Measurements from ENCODE around the gene CXorf66. TPM values are rescaled to one million over a fixed set of nuclear protein-coding genes. Genes with fewer than 3 reads are reported as not detected.
"Not testable (repeated sequence)": the region's sequence is repeated elsewhere in the genome, so short reads cannot be mapped to it uniquely, and the experiment has no call there.

CXorf66 gene
- total and polyA plus RNA-seq, 4 donors = 0.08 to 0.28 TPM; not detected in 2

DNA sequence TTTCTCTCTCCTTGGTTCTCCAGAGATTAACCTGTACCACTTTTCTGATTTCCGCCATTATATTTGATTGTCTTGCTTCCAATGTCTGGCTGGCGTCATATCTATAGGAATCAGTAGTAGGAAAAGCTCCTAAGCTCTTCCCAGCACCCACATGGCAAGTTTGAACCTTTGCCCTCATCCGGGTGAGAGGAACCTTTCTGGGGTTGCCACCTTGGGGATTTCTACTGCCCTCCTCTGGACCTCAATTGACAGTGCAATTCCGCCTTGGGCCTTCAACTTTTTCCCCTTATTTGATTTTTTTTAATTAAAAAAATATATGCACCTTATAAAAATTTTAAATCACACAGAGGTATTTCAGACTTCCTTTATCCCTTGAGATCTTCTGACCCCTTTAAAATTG, 2.0 kb upstream of the CXorf66 start (continued):
- no peak for TF ChIP-seq REST (IDR thresholded peaks at IDR 0.05)
- TF ChIP-seq SP1 (IDR thresholded peaks at IDR 0.05) = no peak
- TF ChIP-seq, protein P1, sequence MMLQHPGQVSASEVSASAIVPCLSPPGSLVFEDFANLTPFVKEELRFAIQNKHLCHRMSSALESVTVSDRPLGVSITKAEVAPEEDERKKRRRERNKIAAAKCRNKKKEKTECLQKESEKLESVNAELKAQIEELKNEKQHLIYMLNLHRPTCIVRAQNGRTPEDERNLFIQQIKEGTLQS (IDR thresholded peaks at IDR 0.05) = no peak
- TF ChIP-seq HNF4A (conservative IDR thresholded peaks at IDR 0.05) = peak; percentile 42 to 65
- no peak for TF ChIP-seq FOXA1 (IDR thresholded peaks at IDR 0.05)
- no peak for TF ChIP-seq YY1 (IDR thresholded peaks at IDR 0.05)

GRCh38 chrX:139966159-139966558, 838 bp upstream of the CXorf66 start:
- peak; percentile 42 for TF ChIP-seq YY1 (IDR thresholded peaks at IDR 0.05)
- WGBS = 28% methylated on average over 3 of the region's 3 CpGs
- not testable (repeated sequence) for DNase-seq (ENCODE audit: low spot score); H3K4me3 ChIP-seq (ENCODE audit: low read depth in 1 of 3, low read length in 3 of 3); H3K9ac ChIP-seq (ENCODE audit: low read depth in 1 of 2, low read length in 2 of 2); H3K27ac ChIP-seq (ENCODE audit: low read depth in 1 of 2, low read length in 2 of 2); H3K36me3 ChIP-seq (ENCODE audit: control insufficient read depth in 4 of 4, insufficient read depth in 3 of 4, low read depth in 1 of 4, low read length in 3 of 4); H3K27me3 ChIP-seq (ENCODE audit: control insufficient read depth in 4 of 4, insufficient read depth in 4 of 4, low read length in 3 of 4); H3K9me3 ChIP-seq (ENCODE audit: control insufficient read depth in 4 of 4, low read length in 3 of 4); H3K4me1 ChIP-seq (ENCODE audit: control insufficient read depth in 4 of 4, insufficient read depth in 4 of 4, low read length in 3 of 4)

DNA sequence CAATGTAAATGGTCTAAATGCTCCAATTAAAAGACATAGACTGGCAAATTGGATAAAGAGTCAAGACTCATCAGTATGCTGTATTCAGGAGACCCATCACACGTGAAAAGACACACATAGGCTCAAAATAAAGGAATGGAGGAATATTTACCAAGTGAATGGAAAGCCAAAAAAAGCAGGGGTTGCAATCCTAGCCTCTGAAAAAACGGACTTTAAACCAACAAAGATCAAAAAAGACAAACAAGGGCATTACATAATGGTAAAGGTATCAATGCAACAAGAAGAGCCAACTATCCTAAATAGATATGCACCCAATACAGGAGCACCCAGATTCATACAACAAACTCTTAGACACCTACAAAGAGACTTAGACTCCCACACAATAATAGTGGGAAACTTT, 4.2 kb downstream of the CXorf66 start:
- not testable (repeated sequence) for H3K27ac ChIP-seq (ENCODE audit: low read depth in 1 of 2, low read length in 2 of 2); H3K36me3 ChIP-seq (ENCODE audit: control insufficient read depth in 4 of 4, insufficient read depth in 3 of 4, low read depth in 1 of 4, low read length in 3 of 4); H3K4me1 ChIP-seq (ENCODE audit: control insufficient read depth in 4 of 4, insufficient read depth in 4 of 4, low read length in 3 of 4); H3K27me3 ChIP-seq (ENCODE audit: control insufficient read depth in 4 of 4, insufficient read depth in 4 of 4, low read length in 3 of 4); DNase-seq (ENCODE audit: low spot score); H3K9me3 ChIP-seq (ENCODE audit: control insufficient read depth in 4 of 4, low read length in 3 of 4); H3K9ac ChIP-seq (ENCODE audit: low read depth in 1 of 2, low read length in 2 of 2); H3K4me3 ChIP-seq (ENCODE audit: low read depth in 1 of 3, low read length in 3 of 3)
- TF ChIP-seq RXRA (IDR thresholded peaks at IDR 0.05) (peak in 1 of 2 donors; percentile 45), SP1 (IDR thresholded peaks at IDR 0.05) (peak; percentile 29), RAD21 (IDR thresholded peaks at IDR 0.05) (peak in 1 of 2 donors; percentile 7), HNF4G (IDR thresholded peaks at IDR 0.05) (peak; percentile 39), HNF4A (conservative IDR thresholded peaks at IDR 0.05) (peak; percentile 71 to 76), YY1 (IDR thresholded peaks at IDR 0.05) (peak; percentile 45)
- WGBS = 20% methylated on average over 2 of the region's 2 CpGs

- Histone ChIP-seq H3K4me1 (ENCODE audit: control insufficient read depth in 4 of 4, insufficient read depth in 4 of 4, low read length in 3 of 4) (peaks cover 0 to 1% (median under 1%) of the 10 kb centered on the region in 4 donors), H3K9ac (ENCODE audit: low read depth in 1 of 2, low read length in 2 of 2) (no peak overlapping the region), H3K9me3 (ENCODE audit: control insufficient read depth in 4 of 4, low read length in 3 of 4) (no peaks in the 10 kb centered on the region), H3K36me3 (ENCODE audit: control insufficient read depth in 4 of 4, insufficient read depth in 3 of 4, low read depth in 1 of 4, low read length in 3 of 4) (no peaks in the 10 kb centered on the region), H3K27me3 (ENCODE audit: control insufficient read depth in 4 of 4, insufficient read depth in 4 of 4, low read length in 3 of 4) (no peaks in the 10 kb centered on the region), H3K4me3 (ENCODE audit: low read depth in 1 of 3, low read length in 3 of 3) (no peak overlapping the region), H3K27ac (ENCODE audit: low read depth in 1 of 2, low read length in 2 of 2) (no peak overlapping the region)
- WGBS = 77% methylated on average over 3 of the region's 3 CpGs
- no peak for DNase-seq (ENCODE audit: low spot score)
- TF ChIP-seq, protein P1 (IDR thresholded peaks at IDR 0.05) = no peak
- TF ChIP-seq NR2F2 (IDR thresholded peaks at IDR 0.05) = no peak
- no peak for TF ChIP-seq FOXA2 (IDR thresholded peaks at IDR 0.05)
- no peak for TF ChIP-seq HNF4A (conservative IDR thresholded peaks at IDR 0.05)
- no peak for TF ChIP-seq SP1 (IDR thresholded peaks at IDR 0.05)
- no peak for TF ChIP-seq FOXA1 (IDR thresholded peaks at IDR 0.05)
- TF ChIP-seq RAD21 (IDR thresholded peaks at IDR 0.05) = no peak
- TF ChIP-seq, protein P2, sequence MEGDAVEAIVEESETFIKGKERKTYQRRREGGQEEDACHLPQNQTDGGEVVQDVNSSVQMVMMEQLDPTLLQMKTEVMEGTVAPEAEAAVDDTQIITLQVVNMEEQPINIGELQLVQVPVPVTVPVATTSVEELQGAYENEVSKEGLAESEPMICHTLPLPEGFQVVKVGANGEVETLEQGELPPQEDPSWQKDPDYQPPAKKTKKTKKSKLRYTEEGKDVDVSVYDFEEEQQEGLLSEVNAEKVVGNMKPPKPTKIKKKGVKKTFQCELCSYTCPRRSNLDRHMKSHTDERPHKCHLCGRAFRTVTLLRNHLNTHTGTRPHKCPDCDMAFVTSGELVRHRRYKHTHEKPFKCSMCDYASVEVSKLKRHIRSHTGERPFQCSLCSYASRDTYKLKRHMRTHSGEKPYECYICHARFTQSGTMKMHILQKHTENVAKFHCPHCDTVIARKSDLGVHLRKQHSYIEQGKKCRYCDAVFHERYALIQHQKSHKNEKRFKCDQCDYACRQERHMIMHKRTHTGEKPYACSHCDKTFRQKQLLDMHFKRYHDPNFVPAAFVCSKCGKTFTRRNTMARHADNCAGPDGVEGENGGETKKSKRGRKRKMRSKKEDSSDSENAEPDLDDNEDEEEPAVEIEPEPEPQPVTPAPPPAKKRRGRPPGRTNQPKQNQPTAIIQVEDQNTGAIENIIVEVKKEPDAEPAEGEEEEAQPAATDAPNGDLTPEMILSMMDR (IDR thresholded peaks at IDR 0.05; ENCODE audit: low read depth, low read length, missing input control) = no peak
- TF ChIP-seq, protein P3, sequence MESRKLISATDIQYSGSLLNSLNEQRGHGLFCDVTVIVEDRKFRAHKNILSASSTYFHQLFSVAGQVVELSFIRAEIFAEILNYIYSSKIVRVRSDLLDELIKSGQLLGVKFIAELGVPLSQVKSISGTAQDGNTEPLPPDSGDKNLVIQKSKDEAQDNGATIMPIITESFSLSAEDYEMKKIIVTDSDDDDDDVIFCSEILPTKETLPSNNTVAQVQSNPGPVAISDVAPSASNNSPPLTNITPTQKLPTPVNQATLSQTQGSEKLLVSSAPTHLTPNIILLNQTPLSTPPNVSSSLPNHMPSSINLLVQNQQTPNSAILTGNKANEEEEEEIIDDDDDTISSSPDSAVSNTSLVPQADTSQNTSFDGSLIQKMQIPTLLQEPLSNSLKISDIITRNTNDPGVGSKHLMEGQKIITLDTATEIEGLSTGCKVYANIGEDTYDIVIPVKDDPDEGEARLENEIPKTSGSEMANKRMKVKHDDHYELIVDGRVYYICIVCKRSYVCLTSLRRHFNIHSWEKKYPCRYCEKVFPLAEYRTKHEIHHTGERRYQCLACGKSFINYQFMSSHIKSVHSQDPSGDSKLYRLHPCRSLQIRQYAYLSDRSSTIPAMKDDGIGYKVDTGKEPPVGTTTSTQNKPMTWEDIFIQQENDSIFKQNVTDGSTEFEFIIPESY (IDR thresholded peaks at IDR 0.05) = no peak
- no peak for TF ChIP-seq EGR1 (IDR thresholded peaks at IDR 0.05; ENCODE audit: low read depth in 2 of 2)
- no peak for TF ChIP-seq REST (IDR thresholded peaks at IDR 0.05)
Measured at GRCh38 chrX:139949703-139950102, 15.6 kb downstream of the CXorf66 start.

Measured in liver (tissue), 9 donors.